Calu3 (cell line): Measurements from ENCODE around the gene CYSTM1. TPM values are rescaled to one million over a fixed set of nuclear protein-coding genes. Genes with fewer than 3 reads are reported as not detected.
A peak's percentile ranks its signal among the peaks of the same experiment; 100 is the strongest.

Experiments
- BruUV-seq: library from RNA; stranded (reverse); fragments of 400-500 nt; replicated peaks from 2 replicates; lab custom pipeline; 2021; lab: Mats Ljungman, UMichigan
- CTCF ChIA-PET: fragments of 300-600 bp; sonication (Branson Sonifier 250); formaldehyde crosslinking; loops from one replicate; lab custom pipeline; 2022; ENCODE audit warnings: antibody characterized with exemption; lab: Charles Lee
- DNase-seq: peaks from one replicate; pipeline ENCODE4 v3.0.0; 2022
- H3K27ac Mint-ChIP-seq: one replicate; pipeline ENCODE4 v1.8.0; 2022; ENCODE audit warnings: mixed read lengths; ENCODE audit not compliant: unreplicated experiment
- H3K27me3 Mint-ChIP-seq: one replicate; pipeline ENCODE4 v1.8.0; 2022; ENCODE audit warnings: mixed read lengths; ENCODE audit not compliant: unreplicated experiment
- H3K36me3 Mint-ChIP-seq: one replicate; pipeline ENCODE4 v1.8.0; 2022; ENCODE audit warnings: mild to moderate bottlenecking, moderate library complexity, mixed read lengths; ENCODE audit not compliant: insufficient read depth, unreplicated experiment
- H3K4me1 Mint-ChIP-seq: one replicate; pipeline ENCODE4 v1.8.0; 2022; ENCODE audit warnings: mild to moderate bottlenecking, low read depth, mixed read lengths; ENCODE audit not compliant: unreplicated experiment
- H3K4me3 Mint-ChIP-seq: one replicate; pipeline ENCODE4 v1.8.0; 2022; ENCODE audit warnings: mild to moderate bottlenecking, low read depth, moderate library complexity, mixed read lengths; ENCODE audit not compliant: unreplicated experiment
- H3K9me3 Mint-ChIP-seq: one replicate; pipeline ENCODE4 v1.8.0; 2022; ENCODE audit warnings: low read depth, mixed read lengths; ENCODE audit not compliant: unreplicated experiment
- intact Hi-C: fragments of 100-400 bp; cut with micrococcal nuclease; formaldehyde crosslinking; loops from one replicate; pipeline ENCODE4 v1.10.0; 2022; ENCODE audit not compliant: unreplicated experiment
- total RNA-seq: library from RNA; stranded (reverse); gene quantifications from 2 replicates; pipeline ENCODE4 v1.2.3, GENCODE V29; 2022
- TF ChIP-seq, protein P1 (sequence below): fragments of 200-600 bp; IDR thresholded peaks from one replicate; pipeline ENCODE4 v1.8.0; 2022; ENCODE audit warnings: antibody characterized with exemption; ENCODE audit not compliant: unreplicated experiment

CYSTM1 gene
- total RNA-seq, 1 experiment from 2014 or later = 198 TPM

DNA sequence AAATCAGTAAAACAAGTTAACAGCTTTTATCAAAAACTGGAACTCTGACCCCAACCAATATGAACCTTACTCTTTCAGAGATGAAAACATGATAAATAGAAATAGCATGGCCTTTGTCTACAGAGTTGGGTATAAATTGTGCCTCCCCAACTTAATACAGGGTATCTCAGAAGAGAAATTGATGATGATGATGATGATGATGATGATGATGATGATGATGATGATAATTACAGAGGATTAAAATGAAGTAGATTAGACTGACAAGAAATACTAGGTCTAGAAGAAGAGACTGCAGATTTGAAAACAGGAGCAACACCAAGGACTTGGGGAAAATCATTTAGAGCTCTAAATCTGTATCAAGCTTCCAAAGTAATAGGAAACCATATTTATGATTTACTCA is 100.8 kb downstream of the CYSTM1 start:
- H3K27ac Mint-ChIP-seq = peak overlapping the region; percentile 16
- no peak for DNase-seq
- TF ChIP-seq, protein P1, sequence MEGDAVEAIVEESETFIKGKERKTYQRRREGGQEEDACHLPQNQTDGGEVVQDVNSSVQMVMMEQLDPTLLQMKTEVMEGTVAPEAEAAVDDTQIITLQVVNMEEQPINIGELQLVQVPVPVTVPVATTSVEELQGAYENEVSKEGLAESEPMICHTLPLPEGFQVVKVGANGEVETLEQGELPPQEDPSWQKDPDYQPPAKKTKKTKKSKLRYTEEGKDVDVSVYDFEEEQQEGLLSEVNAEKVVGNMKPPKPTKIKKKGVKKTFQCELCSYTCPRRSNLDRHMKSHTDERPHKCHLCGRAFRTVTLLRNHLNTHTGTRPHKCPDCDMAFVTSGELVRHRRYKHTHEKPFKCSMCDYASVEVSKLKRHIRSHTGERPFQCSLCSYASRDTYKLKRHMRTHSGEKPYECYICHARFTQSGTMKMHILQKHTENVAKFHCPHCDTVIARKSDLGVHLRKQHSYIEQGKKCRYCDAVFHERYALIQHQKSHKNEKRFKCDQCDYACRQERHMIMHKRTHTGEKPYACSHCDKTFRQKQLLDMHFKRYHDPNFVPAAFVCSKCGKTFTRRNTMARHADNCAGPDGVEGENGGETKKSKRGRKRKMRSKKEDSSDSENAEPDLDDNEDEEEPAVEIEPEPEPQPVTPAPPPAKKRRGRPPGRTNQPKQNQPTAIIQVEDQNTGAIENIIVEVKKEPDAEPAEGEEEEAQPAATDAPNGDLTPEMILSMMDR = no peak
- BruUV-seq = no TSS peak
- no peak overlapping the region for H3K4me3 Mint-ChIP-seq
- H3K27me3 Mint-ChIP-seq = no peaks in the 10 kb centered on the region
- H3K36me3 Mint-ChIP-seq = peaks cover 26% of the 10 kb centered on the region
- intact Hi-C loops = no loop called here
- peaks cover 2% of the 10 kb centered on the region for H3K9me3 Mint-ChIP-seq
- CTCF ChIA-PET = interaction anchor here (0.7 to 1.2 kb wide), 3 partner anchors 17 to 44 kb away, joined by 3 to 4 read pairs (median 3); no protein-coding TSS in a partner anchor
- peaks cover 10% of the 10 kb centered on the region for H3K4me1 Mint-ChIP-seq

- H3K36me3 Mint-ChIP-seq = peaks cover 25% of the 10 kb centered on the region
- H3K9me3 Mint-ChIP-seq = peaks cover 2% of the 10 kb centered on the region
- CTCF ChIA-PET = interaction anchor here (1.9 kb wide), 1 partner anchor 64 kb away, joined by 4 read pairs; the partner anchor contains the start of gene HBEGF
- H3K27ac Mint-ChIP-seq = no peak overlapping the region
- no peak for DNase-seq
- H3K27me3 Mint-ChIP-seq = no peaks in the 10 kb centered on the region
- no peaks in the 10 kb centered on the region for H3K4me1 Mint-ChIP-seq
- intact Hi-C loops = no loop called here
- no peak overlapping the region for H3K4me3 Mint-ChIP-seq
- BruUV-seq = no TSS peak
- TF ChIP-seq, protein P1 = no peak
Observed at GRCh38 chr5:140282266-140282665, 107.3 kb downstream of the CYSTM1 start.

- TF ChIP-seq, protein P1 = no peak
- Mint-ChIP-seq H3K27me3 (no peaks in the 10 kb centered on the region), H3K9me3 (no peaks in the 10 kb centered on the region), H3K4me3 (no peak overlapping the region), H3K4me1 (no peaks in the 10 kb centered on the region), H3K27ac (no peak overlapping the region), H3K36me3 (peaks cover 14% of the 10 kb centered on the region)
- intact Hi-C loops = no loop called here
- DNase-seq = no peak
- no TSS peak for BruUV-seq
- CTCF ChIA-PET = interaction anchor here (1.9 kb wide), 1 partner anchor 62 kb away, joined by 4 read pairs; the partner anchor contains the start of gene HBEGF
Observed at GRCh38 chr5:140284013-140284412, 109.0 kb downstream of the CYSTM1 start.

DNA sequence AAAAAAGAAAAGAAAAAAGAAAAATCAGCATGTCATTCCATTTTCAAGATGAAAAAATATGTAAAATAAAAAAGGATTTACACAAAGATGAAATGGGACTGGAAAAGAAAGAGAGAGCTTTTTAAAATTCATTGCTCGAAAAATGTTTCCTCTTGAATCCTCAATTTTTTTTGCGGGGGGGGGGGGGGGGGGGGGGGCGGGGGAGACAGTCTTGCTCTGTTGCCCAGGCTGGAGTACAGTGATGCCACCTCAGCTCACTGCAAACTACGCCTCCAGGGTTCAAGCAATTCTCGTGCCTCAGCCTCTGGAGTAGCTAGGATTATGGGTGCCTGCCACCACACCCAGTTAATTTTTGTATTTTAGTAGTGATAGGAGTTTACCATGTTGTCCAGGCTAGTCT is 111.4 kb downstream of the CYSTM1 start:
- no peak for DNase-seq
- H3K36me3 Mint-ChIP-seq = peaks cover 7% of the 10 kb centered on the region
- CTCF ChIA-PET = interaction anchor here (0.6 to 0.7 kb wide), 5 partner anchors 8 to 208 kb away, joined by 3 to 4 read pairs (median 3); no protein-coding TSS in a partner anchor

More for the DNA sequence above, 111.4 kb downstream of the CYSTM1 start:
- TF ChIP-seq, protein P1 = no peak
- intact Hi-C loops = no loop called here
- no peak overlapping the region for H3K4me3 Mint-ChIP-seq
- H3K4me1 Mint-ChIP-seq = peaks cover 18% of the 10 kb centered on the region
- H3K27ac Mint-ChIP-seq = no peak overlapping the region
- no peaks in the 10 kb centered on the region for H3K9me3 Mint-ChIP-seq
- no TSS peak for BruUV-seq
- H3K27me3 Mint-ChIP-seq = no peaks in the 10 kb centered on the region
